Cortex of kidney (tissue), 1 donor: ENCODE data around the gene CPLX1.
"Not testable (repeated sequence)": the region's sequence is repeated elsewhere in the genome, so short reads cannot be mapped to it uniquely, and the experiment has no call there.

Experiments used
- DNase-seq: peaks from one replicate; lab custom pipeline; 2025; lab: John Stamatoyannopoulos, UW

The CPLX1 gene

DNA sequence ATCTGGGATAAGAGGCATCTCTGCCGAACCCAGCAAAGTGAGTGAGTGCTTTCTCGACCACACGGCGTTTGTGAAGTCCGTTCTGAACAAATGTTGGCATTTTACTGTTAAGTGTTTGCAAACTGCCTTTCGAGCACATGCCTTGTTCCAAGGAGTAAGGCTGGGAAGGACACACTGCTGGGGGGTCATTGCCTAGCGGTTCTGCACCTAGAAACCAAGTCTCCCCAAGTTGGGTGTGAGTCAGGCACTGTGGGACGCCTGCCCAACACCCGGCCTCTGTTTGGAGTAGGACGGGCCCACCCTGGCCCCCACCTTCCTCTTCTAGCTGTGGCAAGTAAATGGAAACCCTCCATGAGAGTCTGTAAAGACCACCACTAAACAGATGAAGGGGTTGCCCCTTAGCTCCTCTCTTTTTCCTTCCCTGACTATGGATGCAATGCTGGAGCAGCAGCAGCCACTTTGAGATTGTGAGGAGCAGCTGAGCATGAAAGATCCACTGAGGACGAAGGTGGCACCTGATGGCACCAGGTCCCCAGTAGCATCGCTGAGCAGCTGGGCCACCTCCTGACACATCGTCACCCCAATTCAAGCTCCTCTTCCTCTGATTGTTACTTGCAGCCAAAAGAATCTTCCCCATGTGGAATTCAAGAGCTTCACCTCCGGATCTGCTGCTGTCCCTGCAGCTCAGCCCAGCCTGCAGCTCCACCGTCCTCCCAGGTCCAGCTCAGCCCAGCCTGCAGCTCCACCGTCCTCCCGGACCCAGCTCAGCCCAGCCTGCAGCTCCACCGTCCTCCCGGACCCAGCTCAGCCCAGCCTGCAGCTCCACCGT is 6.3 kb downstream of the CPLX1 start:
- DNase-seq: no peak

DNA sequence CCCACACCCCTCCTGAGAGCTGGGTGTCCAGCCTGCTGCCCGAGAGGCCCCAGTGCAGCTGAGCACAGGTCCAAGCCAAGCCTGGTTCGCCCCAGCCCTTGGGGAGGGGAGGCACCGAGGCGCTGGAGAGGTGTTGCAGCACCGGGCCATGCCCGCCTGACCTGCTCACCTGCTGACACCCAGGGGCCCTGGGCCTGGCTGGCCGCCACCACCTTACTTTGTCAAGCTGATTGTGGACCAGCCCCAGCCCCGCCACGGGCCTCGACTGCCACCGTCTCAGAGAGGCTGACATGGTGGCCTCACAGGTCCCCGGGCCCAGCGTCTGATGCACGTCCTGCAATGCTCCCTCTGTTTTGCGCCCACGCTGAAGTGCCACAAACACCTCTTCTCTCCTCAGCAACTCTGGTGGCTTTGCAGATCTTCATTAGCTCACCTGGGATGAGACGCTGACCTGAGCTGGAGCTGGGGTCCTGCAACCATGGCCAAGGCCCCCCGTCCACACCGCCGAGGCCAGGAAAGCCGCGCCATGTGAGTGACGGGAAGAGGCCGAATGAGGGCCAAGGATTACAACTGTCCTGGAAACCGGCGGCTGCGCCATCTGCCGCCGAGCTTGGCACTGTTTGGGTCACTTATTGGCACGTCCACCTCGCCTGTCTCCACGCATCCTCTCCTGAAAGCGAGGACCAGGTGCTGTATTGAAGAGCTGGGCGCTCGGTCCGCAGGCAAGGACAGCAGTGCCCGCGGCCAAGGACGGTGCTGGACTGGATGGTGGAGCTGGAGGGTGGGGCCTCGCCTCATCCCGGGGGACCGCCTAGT is 7.6 kb downstream of the CPLX1 start:
- DNase-seq: no peak

DNA sequence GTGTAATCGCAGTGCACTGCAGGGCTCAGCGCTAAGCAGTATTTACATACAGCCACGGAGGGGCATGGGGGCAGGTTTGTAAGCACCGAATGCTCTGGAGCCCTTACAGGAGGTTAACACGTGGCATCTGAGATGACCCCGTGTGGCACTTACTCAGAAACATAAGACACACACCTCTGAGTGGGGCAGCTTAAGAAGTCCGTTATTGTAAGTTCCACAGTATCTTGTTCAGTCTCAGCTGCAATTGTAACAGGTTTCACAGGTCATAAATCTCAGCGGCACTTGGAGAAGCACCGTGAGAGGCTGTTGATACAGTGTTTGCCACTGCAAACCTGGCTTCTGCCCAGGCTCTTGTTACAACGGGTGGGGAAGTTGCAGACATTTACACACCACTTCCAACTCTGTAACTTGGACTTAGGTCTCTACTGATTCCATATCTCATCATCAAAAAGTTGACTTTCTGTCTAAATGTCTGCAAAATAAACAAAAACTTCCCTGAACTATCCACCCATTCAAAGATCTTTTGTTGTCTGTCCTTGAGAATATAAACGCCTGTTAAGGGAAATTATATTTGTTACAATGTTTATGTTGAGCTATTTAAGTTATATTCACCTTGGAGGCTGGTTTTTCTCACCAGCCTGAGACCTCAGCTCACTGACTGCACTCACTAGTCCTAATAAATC is 10.3 kb downstream of the CPLX1 start:
- DNase-seq: no peak

DNA sequence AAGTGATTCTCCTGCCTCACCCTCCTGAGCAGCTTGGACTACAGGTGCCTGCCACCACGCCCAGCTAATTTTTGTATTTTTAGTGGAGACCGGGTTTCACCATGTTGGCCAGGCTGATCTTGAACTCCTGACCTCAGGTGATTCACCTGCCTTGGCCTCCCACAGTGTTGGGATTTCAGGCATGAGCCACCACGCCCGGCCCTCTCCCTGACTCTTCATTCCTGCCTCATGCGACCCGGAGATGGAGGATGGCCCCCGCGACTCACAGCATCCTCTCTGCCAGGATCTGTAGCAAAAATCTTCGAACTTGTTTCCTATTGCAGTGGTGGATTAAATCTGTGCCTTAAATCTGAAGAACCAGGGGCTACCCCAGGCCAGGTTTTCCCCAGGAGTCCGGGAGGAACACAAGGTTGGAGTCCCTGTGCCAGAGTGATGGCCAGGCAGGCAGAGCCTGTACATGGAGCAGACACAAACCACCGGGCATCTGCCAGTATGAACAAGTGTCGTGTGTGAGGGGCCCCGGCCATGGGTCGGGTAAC is 11.5 kb downstream of the CPLX1 start:
- no peak for DNase-seq

DNA sequence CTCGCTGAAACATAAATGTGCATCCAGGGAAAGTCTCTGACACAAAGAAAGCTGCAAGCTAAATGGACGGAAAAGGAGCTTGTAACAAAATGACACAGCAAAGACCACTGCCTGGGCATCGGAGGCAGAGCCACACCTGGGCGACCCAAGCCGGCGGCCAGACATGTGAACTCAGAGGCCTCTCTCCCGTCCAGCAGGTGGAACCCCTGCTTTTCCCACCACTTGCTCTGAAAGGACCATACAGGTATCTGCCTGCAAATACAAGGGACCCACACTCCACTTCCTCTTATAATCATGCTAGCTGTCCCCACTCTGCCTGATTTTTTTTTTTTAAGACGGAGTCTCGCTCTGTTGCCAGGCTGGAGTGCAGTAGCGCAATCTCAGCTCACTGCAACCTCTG is 12.0 kb downstream of the CPLX1 start:
- no peak for DNase-seq

DNA sequence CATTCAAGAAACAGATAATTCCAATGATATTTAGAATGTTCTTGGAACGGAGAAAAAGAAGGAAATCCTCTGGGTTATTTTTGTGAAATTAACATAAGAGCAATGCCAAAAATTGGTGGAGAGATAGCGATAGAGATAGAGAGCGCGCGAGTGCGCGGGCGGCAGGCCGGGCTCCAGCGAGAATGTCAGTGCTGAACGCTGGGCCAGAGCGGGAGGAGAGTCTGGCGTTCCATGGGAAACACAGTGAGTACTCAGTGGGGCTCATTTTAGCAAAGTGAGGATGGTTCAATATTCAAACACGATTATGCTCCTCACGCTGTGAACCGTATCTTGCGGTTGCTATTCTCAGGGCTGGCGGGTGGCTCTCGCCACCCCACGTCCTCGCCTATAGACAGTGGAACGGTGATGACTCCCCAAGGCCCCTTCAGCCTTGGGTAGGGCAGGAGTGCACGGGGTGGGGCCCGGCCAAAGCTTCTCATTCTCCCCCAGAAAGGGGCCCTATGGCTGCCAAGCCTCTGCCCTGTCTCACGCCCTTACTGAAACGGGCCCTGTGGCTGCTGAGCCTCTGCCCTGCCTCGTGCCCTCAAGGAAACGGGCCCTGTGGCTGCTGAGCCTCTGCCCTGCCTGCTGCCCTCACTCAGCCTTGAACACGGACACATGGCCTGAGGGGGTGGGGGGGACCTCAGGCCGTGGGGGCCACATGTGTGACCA is 16.9 kb downstream of the CPLX1 start:
- DNase-seq: no peak

DNA sequence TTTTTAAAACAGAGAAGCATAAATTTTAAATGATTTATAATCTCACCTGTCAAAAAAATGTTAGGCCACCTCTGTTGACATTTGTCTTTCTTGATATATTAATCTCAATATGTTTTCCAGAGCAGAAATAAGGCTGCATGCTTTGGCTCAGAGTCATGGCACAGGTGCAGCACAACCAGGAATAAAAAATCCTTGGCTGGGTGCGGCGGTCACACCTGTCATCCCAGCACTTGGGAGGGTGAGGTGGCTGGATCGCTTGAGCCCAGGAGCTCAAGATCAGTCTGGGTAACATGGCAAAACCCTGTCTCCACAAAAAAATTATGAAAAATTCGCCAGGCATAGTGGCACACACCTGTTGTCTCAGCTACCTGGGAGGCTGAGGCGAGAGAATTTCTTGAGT is 18.1 kb downstream of the CPLX1 start:
- no peak for DNase-seq

DNA sequence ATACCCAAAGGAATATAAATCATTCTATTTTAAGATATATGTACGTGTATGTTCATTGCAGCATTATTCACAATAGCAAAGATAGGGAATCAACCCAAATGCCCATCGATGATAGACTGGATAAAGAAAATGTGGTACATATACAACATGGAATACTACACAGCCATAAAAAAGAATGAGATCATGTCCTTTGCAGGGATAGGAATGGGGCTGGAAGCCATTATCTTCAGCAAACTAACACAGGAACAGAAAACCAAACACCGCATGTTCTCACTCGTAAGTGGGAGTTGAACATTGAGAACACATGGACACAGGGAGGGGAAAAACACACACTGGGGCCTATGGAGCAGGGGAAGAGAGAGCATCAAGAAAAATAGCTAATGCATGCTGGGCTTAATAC is 18.9 kb downstream of the CPLX1 start:
- not testable (repeated sequence) for DNase-seq

DNA sequence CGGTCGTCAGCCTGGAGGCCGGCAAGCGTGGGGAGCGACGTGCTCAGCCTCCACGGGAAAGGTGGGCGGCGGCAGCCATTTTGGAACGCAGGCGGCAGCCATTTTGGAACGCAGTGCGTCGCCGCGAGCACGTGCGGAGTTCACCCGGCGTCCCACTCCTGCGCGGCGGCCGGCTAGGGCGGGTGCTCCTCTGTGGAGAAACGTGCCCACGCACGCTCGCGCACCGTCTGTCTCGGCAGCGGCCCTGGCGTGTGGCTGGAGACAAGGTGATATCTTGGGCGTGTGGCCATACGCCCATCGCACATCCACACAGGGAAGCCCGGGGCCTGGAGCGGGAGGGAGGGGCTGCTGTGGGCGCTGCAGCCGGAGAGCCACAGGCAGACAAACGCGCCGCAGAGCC is 21.1 kb downstream of the CPLX1 start:
- no peak for DNase-seq

DNA sequence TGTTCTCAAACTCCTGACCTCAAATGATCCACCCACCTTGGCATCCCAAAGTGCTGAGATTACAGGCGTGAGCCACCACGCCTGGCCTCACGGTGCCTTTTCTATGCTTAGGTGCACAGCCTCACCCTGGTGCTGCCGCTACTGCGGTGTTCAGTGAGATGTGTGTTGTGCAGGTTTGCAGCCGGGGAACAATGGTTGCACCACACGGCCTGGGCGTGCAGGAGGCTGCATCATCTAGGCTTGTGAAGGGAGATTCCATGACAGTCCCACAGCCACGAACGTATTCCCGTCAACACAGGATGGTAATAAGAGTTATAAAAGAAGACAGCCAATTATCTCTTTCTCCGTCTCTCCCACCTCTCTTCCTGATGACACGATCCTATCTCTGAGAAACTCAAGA is 22.0 kb downstream of the CPLX1 start:
- no peak for DNase-seq

DNA sequence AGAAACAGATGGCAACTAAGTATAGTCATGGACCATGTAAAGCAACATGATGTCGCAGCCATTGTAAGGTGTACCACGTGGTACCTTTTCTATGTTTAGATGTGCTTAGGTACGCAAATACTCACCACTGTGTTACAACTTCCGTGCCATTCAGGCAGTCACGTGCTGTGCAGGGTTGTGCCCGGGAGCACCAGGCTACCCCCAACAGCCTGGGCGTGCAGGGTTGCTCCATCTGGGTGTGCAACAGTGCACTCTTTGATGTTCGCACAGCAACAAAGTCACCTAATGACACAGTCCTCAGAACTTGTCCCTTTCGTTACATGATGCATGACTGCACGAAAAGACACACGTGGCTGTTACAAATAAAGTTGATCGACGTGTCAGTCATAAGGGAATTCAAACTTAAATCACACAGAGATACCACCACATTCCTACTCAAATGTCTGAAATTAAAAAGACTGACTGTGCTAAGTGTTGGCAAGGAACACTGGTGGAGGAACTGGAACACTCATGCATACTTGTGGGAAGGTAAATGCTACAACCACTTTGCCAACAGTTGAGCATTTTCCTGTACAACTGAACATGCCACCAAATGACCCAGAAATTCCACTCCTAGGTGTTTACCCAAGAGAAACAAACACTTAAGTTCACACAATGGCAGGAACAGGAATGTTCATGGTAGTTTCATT is 24.3 kb downstream of the CPLX1 start:
- no peak for DNase-seq

DNA sequence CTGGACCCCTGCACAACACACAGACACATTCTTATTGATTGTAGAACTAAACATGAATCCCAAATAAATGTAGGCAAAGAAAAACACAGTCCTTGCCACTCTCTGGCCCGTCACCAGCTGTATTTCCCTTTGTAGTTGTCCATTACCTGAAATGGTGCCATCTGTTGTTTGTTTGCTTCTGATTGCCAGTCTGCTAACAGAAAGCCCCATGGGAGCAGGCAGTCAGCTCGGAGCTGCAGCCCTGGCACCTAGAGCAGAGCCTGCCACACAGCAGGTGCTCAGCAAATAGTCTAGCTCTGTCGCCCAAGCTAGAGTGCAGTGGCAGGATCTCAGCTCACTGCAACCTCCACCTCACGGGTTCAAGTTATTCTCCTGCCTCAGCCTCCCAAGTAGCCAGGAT is 28.9 kb downstream of the CPLX1 start:
- DNase-seq: no peak

DNA sequence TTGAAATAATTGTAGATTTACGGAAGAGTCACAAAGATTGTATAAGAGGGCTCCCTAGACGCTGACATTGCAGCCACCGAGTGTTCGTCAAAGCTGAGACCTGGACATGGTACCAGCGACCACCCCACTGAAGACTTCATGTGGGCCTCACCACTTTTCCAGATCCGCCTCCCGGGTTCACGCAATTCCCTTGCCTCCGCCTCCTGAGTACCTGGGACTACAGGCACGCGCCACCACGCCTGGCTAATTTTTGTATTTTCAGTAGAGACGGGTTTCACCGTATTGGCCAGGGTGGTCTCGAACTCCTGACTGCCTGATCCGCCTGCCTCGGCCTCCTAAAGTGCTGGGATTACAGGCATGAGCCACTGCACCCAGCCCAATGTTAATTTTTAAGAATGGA is 29.7 kb downstream of the CPLX1 start:
- DNase-seq: no peak

DNA sequence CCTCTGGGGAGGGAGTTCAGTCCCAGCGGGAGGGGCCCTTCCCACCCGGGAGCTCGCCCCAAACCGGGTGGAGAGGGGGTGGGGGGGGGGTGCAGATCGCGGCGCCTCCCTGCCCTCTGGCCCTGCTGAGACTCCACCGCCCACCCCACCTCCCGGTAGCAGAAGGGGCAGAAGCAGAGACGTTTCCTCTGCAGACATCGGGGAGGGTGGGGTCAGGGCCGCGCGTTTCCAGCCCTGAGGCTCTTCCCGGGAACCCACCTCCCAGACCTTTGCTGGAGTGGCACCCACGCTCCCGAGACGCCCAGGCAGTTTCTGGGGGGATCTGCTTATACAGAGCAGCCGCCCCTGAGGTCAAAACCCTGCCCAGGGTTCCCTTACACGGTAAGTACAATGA is 30.2 kb downstream of the CPLX1 start:
- DNase-seq: no peak

DNA sequence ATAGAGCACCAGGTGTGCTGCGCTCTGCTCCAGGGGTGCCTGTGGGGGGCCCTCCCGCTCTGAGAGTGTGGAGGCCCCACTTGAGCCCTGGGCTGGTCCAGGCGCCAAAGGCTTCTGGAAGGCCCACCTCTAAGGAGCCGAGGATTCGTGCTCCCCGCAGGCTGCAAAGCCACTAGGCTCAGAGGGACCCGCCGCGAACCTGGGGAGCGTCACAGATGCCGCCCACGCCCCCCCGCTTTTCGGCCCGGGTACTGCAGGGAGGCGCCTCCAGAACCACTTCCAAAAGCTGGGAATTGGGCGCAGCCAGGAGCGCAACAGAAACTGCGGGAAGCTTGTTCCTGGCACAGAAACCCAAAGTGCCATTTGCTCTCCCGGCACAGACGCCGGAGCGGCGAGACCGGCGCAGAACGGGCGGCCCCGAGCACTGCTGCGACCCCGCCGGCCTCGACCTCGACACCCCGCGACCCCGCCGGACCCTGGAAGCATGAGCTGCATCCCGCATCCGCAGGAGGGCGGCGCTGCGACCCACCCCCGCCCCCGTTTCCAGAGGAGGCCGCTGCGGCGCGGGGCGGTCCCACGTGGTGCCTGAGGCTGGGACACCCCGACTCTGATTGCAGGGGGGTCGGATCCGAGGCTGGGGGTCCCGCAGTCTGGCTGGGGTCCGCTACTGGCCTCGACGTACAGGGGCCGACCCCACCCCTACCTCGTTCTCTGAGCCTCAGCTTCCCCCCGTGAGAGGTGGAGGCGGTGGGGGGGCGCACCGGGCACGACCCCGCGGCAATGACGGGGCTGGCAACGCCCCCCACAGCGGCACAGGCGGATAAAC is 30.8 kb downstream of the CPLX1 start:
- no peak for DNase-seq

DNA sequence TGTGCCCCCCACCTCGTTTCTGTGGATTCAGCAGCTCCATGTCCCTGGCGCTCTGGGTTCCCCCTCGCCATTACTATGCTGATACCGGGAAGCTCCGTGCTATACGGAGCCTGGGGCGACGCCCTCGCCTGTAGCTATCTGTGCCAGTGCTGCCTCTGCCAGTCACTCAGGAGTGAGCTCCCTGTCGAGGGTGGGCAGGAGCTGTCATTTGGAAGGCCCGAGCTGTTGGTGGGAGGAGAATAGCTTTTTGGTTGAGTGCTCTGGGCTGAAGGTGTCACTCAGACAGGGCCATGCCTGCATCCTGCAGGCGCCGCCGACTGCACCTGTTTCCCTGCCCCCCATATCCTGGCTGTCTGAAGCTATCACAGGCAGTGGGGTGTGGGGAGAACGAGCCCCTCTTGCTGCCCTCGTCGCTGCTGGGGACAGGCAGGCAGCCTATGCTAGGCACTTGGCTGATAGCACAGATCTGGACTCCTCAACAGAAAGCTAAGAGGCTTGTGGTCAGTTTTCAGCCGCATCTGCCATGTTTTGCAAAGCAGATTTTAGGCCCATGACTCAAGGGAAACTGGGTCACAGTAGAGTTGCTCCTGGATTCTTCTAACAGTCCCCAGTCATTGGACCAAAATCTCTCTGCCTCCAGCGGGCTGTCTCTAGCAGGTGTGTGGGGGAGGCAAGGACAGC is 31.8 kb downstream of the CPLX1 start:
- no peak for DNase-seq

DNA sequence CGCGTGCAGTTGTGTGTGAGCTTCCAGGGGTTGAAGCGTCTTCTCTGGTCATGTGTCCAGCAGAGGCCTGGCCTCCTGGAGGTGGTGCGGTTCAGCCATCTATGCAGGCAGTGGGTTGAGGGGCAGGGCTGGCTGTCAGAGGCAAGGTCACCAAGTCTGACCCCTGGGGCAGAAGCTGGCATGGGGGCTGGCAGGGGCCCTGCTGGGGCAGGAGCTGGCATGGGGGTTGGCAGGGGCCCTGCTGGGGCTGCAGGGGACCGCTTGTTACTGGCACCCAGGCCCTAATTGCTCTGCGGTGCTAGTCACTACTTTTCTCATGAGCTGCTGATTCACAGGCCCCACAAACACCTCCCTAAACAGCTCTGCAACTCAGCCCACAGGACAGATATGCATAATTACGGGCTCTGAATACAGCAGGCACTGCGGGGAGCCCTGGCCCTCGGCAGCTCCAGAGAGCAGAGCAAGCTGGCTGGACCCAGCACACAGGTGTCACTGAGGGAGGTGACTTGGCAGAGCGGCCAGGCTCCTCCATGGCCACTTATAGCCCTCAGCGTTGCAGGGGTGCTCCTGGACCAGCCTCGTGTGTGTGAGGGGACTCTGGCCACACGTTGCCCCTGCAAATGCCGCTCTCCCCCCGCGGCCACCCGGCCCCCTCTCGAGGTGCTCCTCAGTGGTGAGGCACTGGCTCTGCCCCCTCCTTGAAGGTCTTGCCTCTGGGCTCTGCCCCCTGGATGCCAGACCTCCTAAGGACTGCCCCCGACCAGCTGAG is 32.7 kb downstream of the CPLX1 start:
- no peak for DNase-seq

DNA sequence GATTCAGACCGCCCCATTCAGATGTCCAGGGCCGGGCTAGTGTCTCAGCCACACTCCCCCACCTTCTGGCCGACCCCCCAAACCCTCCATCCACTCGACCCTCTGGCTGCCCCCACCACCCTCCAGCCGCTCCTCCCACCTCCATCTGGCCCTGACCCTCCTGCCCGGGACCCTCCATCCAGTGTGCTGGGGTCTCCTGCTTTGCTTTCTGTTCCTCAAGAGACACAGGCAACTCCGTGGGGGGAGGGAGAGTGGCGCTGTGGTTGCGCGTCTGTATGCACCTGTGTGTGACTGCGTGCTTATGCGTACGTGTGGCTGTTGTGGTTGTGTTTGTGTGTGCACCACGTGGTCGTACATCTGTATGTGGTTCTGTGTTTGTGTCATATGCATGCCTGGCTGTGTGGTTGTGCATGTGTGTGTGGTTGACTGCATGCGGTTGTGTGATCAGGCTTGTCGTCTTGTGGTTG is 33.3 kb downstream of the CPLX1 start:
- DNase-seq: no peak
